Heart right ventricle (tissue), 16 donors: ENCODE results near the gene IL1RAPL2. TPM values are rescaled to one million over a fixed set of nuclear protein-coding genes. Genes with fewer than 3 reads are reported as not detected.

Experiments used
- ATAC-seq, 8 donors: fragments of 200-7000 bp; cut with Tn5 transposase; one replicate each; pipeline ENCODE4 v1.9.1; 2020; ENCODE audit warnings: mild to moderate bottlenecking in 8 of 8, moderate library complexity in 8 of 8, moderate number of reproducible peaks in 1 of 8
- DNase-seq, 2 donors: peaks; one replicate each; pipeline ENCODE4 v3.0.0-alpha.2; 2020
- H3K27ac ChIP-seq, 10 donors: fragments of 200-600 bp; sonication (generic) in 2 of 10; one replicate each; pipeline versions ENCODE4 v1.5.0 to v1.8.0; 2020 to 2022; ENCODE audit warnings: mild to moderate bottlenecking in 3 of 10
- H3K27me3 ChIP-seq, 7 donors: fragments of 200-600 bp; one replicate each; pipeline ENCODE4 v1.8.0; 2021 to 2022; ENCODE audit warnings: mild to moderate bottlenecking in 2 of 7
- H3K36me3 ChIP-seq, 9 donors: fragments of 200-600 bp; sonication (generic) in 1 of 9; one replicate each; pipeline versions ENCODE4 v1.5.0 to v1.8.0; 2020 to 2022; ENCODE audit warnings: mild to moderate bottlenecking in 2 of 9
- H3K4me1 ChIP-seq, 9 donors: fragments of 200-600 bp; sonication (generic) in 1 of 9; one replicate each; pipeline versions ENCODE4 v1.5.0 to v1.8.0; 2020 to 2022; ENCODE audit warnings: mild to moderate bottlenecking in 4 of 9
- H3K4me3 ChIP-seq, 10 donors: fragments of 200-600 bp; sonication (generic) in 2 of 10; one replicate each; pipeline versions ENCODE4 v1.5.0 to v1.8.0; 2020 to 2022; ENCODE audit warnings: mild to moderate bottlenecking in 7 of 10, moderate library complexity in 2 of 10
- H3K9me3 ChIP-seq, 11 donors: fragments of 200-600 bp in 10 of 11; sonication (generic) in 2 of 11; one replicate each; pipeline versions ENCODE4 v1.5.0 to v1.8.0; 2013 to 2022; ENCODE audit warnings: mild to moderate bottlenecking in 2 of 11, control low read depth in 1 of 11, moderate library complexity in 1 of 11
- CTCF ChIP-seq, 9 donors: fragments of 200-600 bp; sonication (generic) in 2 of 9; IDR thresholded peaks; one replicate each; pipeline versions ENCODE4 v1.5.0 to v1.8.0; 2021 to 2022; ENCODE audit warnings: antibody characterized with exemption in 9 of 9, mild to moderate bottlenecking in 5 of 9, moderate library complexity in 1 of 9
- WGBS, 2 donors: extraction: QIAGEN DNeasy Blood & Tissue Kit; methylation state at CpG; one replicate each; pipeline ENCODE4 v1.1.7; 2013; ENCODE audit warnings: inconsistent platforms in 1 of 2; 5-methylcytosine and 5-hydroxymethylcytosine counted together
- intact Hi-C, 10 donors: fragments of 100-400 bp; cut with DNase I; formaldehyde crosslinking; loops; one replicate each; pipeline versions ENCODE4 v1.11.1 to v1.14.2; 2022
- polyA plus RNA-seq, 2 donors: library from polyadenylated mRNA; stranded (reverse); fragments of 200-250 nt; gene quantifications; one replicate each; pipeline ENCODE4 v1.2.3, GENCODE V29; 2013
- total RNA-seq, 10 donors: library from RNA; stranded (reverse); fragmentation: NEBNext Ultra II Directional in 3 of 10; extraction: Animal tissue kit (Norgen Biotek cat#: 25700) in 3 of 10; gene quantifications; one replicate each; pipeline versions ENCODE4 v1.2.1 to v1.2.4, GENCODE V29; 2021 to 2023
- donor health status: Arrhythmogenic right ventricular cardiomyopathy.
- donor health status: ischemic (EF 13 %, LVEDD 7.1; RV severe dilation, severe dysfunction).
- donor health status: healthy with polysubstance abuse.
- donor health status: DM: no; HTN: yes; CAD: no.
- donor health status: DM: no; HTN: no; CAD: no.
- donor health status: ischemic (EF 25% LVEDD 6.9; RV normal size, moderate dysfunction).
- donor health status: ischemic (EF 25% LVEDD 5.7; RV mildly dilated, moderate dysfunction).
- donor health status: healthy.
- donor health status: DM: yes; HTN: yes; CAD: no.
- donor health status: Ischemic cardiomyopathy.
- donor health status: ischemic (EF 35%, LVEDD 5.7; RV mildly dilated, moderate dysfunction).
- donor health status: nonischemic (EF 11% LVEDD 7.7; RV severe dilation, severe dysfunction).
- donor health status: DM: yes; HTN: yes; CAD: no.
- donor health status: PGD.
- donor health status: ischemic (EF 29% LVEDD 5.4; RV normal size, mild dysfunction).
- donor health status: nonischemic (EF 23%, LVEDD 6.1; RV moderate dilation, normal function).

IL1RAPL2 gene
- total and polyA plus RNA-seq, 12 donors, result 0.01 TPM; not detected in 11

GRCh38 chrX:104679175-104679574 is 113.2 kb downstream of the IL1RAPL2 start:
- WGBS, 2 donors, result 74 to 84% methylated on average over 2 of the region's 2 CpGs
- Histone ChIP-seq H3K4me3 (no peak overlapping the region), H3K27ac (no peak overlapping the region), H3K36me3 (no peaks in the 10 kb centered on the region), H3K4me1 (no peaks in the 10 kb centered on the region), H3K27me3 (peaks cover 0 to 13% (median 0%) of the 10 kb centered on the region in 7 donors), H3K9me3 (no peaks in the 10 kb centered on the region)
- intact Hi-C loops, result no loop called here
- ATAC-seq, result no peak
- TF ChIP-seq CTCF (IDR thresholded peaks at IDR 0.05), result no peak
- DNase-seq, result no peak

- intact Hi-C loops, result no loop called here
- TF ChIP-seq CTCF (IDR thresholded peaks at IDR 0.05), result no peak
These were observed 115.2 kb downstream of the IL1RAPL2 start for GRCh38 chrX:104681214-104681613.

GRCh38 chrX:104684077-104684476 is 118.1 kb downstream of the IL1RAPL2 start:
- intact Hi-C loops, result no loop called here
- no peak for ATAC-seq
- WGBS, 2 donors, result 74 to 89% methylated on average over 2 of the region's 2 CpGs

More at GRCh38 chrX:104681214-104681613, 115.2 kb downstream of the IL1RAPL2 start:
- DNase-seq, result no peak
- Histone ChIP-seq H3K9me3 (no peaks in the 10 kb centered on the region), H3K27me3 (peaks cover 0 to 13% (median 0%) of the 10 kb centered on the region in 7 donors), H3K4me3 (no peak overlapping the region), H3K27ac (no peak overlapping the region), H3K4me1 (no peaks in the 10 kb centered on the region), H3K36me3 (no peaks in the 10 kb centered on the region)
- no peak for ATAC-seq
- 64 to 65% methylated on average over 3 of the region's 3 CpGs for WGBS, 2 donors

GRCh38 chrX:104695593-104695992 is 129.6 kb downstream of the IL1RAPL2 start:
- Histone ChIP-seq H3K27ac (no peak overlapping the region), H3K9me3 (no peaks in the 10 kb centered on the region), H3K4me3 (no peak overlapping the region), H3K27me3 (peaks cover 0 to 11% (median 0%) of the 10 kb centered on the region in 7 donors), H3K36me3 (no peaks in the 10 kb centered on the region), H3K4me1 (no peaks in the 10 kb centered on the region)
- intact Hi-C loops, result no loop called here
- TF ChIP-seq CTCF (IDR thresholded peaks at IDR 0.05), result no peak
- ATAC-seq (no peak), DNase-seq (no peak)
- WGBS, 2 donors, result 82 to 97% methylated on average over 9 of the region's 9 CpGs

More at GRCh38 chrX:104684077-104684476, 118.1 kb downstream of the IL1RAPL2 start:
- Histone ChIP-seq H3K27ac (no peak overlapping the region), H3K4me3 (no peak overlapping the region), H3K27me3 (peaks cover 0 to 13% (median 0%) of the 10 kb centered on the region in 7 donors), H3K36me3 (no peaks in the 10 kb centered on the region), H3K4me1 (no peaks in the 10 kb centered on the region), H3K9me3 (no peaks in the 10 kb centered on the region)
- TF ChIP-seq CTCF (IDR thresholded peaks at IDR 0.05), result no peak
- no peak for DNase-seq
